GM18498 (cell line): ENCODE measurements around the gene ULK4.

Experiments
- ATAC-seq: cut with Tn5 transposase; IDR thresholded peaks from one replicate; pipeline ENCODE4 v1.9.1; 2021; ENCODE audit warnings: mild to moderate bottlenecking, moderate library complexity; ENCODE audit not compliant: unreplicated experiment

ULK4 gene

GRCh38 chr3:41207355-41207754 lies 754.5 kb downstream of the ULK4 start:
- no peak for ATAC-seq

- ATAC-seq = no peak
Observed at GRCh38 chr3:41205591-41205990, 756.3 kb downstream of the ULK4 start.

GRCh38 chr3:41204369-41204768 lies 757.5 kb downstream of the ULK4 start:
- no peak for ATAC-seq

- no peak for ATAC-seq
Observed at GRCh38 chr3:41202834-41203345, 759.0 kb downstream of the ULK4 start.

- no peak for ATAC-seq
Observed at GRCh38 chr3:41202075-41202833, 759.6 kb downstream of the ULK4 start.

- ATAC-seq = no peak
Observed at GRCh38 chr3:41200669-41201021, 761.3 kb downstream of the ULK4 start.

- peak; percentile 24 for ATAC-seq
Observed at GRCh38 chr3:41199866-41200668, 761.8 kb downstream of the ULK4 start.

GRCh38 chr3:41198950-41199865 lies 762.7 kb downstream of the ULK4 start, which contains the start of gene CTNNB1:
TSS of gene CTNNB1 (plus strand) at chr3:41199505. CDS start at chr3:41224069, 24,564 bp downstream.
- peak; percentile 75 for ATAC-seq

GRCh38 chr3:41198526-41198925 lies 763.4 kb downstream of the ULK4 start:
- peak; percentile 5 for ATAC-seq

- ATAC-seq = no peak
Observed at GRCh38 chr3:41198046-41198445, 763.9 kb downstream of the ULK4 start.
